SK-N-SH (cell line): ENCODE results near the gene ANKRD13B. TPM values are rescaled to one million over a fixed set of nuclear protein-coding genes. Genes with fewer than 3 reads are reported as not detected.
A peak's percentile ranks its signal among the peaks of the same experiment; 100 is the strongest.

Experiments
- CTCF ChIA-PET: fragments of 300-600, 350-600 bp; formaldehyde crosslinking; extraction: SDS; loops from one replicate; lab custom pipeline; 2021; lab: Yijun Ruan, JAX
- POLR2A ChIA-PET: fragments of 350-600 bp; sonication (Branson Sonifier 250); formaldehyde crosslinking; extraction: SDS; loops from one replicate; lab custom pipeline; 2020; ENCODE audit warnings: antibody characterized with exemption, inconsistent platforms; lab: Yijun Ruan, JAX
- DNase-seq: peaks from one replicate; pipeline ENCODE4 v3.0.0; 2012
- H2AFZ ChIP-seq: fragments of 200-600 bp; sonication (generic); 2 replicates; pipeline ENCODE4 v1.8.1; 2016; ENCODE audit warnings: antibody characterized with exemption, mild to moderate bottlenecking, low read depth
- H3F3A ChIP-seq: fragments of 200-600 bp; sonication (generic); replicated peaks from 2 replicates; pipeline ENCODE3; 2016; ENCODE audit warnings: antibody characterized with exemption, mild to moderate bottlenecking; ENCODE audit not compliant: insufficient read depth
- H3K27ac ChIP-seq, 2 experiments: fragments of 200-500 bp in 1 of 2; fragments of 200-600 bp in 1 of 2; sonication (Bioruptor generic) in 1 of 2; sonication (generic), shearing (Covaris generic) in 1 of 2; 2 replicates each; pipeline versions ENCODE4 v1.5.1 to v1.6.1; 2014 to 2016; ENCODE audit warnings: low read depth in 2 of 2, inconsistent platforms in 1 of 2, low read length in 1 of 2, mild to moderate bottlenecking in 1 of 2, mixed read lengths in 1 of 2
- H3K27me3 ChIP-seq: fragments of 200-600 bp; sonication (generic), shearing (Covaris generic); 2 replicates; pipeline ENCODE4 v1.6.1; 2016; ENCODE audit warnings: mixed run types; ENCODE audit not compliant: insufficient read depth
- H3K36me3 ChIP-seq, 2 experiments: fragments of 200-500 bp in 1 of 2; fragments of 200-600 bp in 1 of 2; sonication (Bioruptor generic) in 1 of 2; sonication (generic) in 1 of 2; replicated peaks in 1 of 2; 2 replicates each; pipeline versions ENCODE3 to v1.5.1; 2014 to 2016; ENCODE audit warnings: low read length in 1 of 2, mild to moderate bottlenecking in 1 of 2; ENCODE audit not compliant: insufficient read depth in 2 of 2, control insufficient read depth in 1 of 2
- H3K4me1 ChIP-seq, 2 experiments: fragments of 200-500 bp in 1 of 2; fragments of 200-600 bp in 1 of 2; sonication (Bioruptor generic) in 1 of 2; sonication (generic), shearing (Covaris generic) in 1 of 2; 2 replicates each; pipeline versions ENCODE4 v1.5.1 to v1.6.1; 2014 to 2016; ENCODE audit warnings: low read depth in 1 of 2, low read length in 1 of 2, mixed run types in 1 of 2; ENCODE audit not compliant: insufficient read depth in 2 of 2, control insufficient read depth in 1 of 2
- H3K4me2 ChIP-seq: fragments of 200-600 bp; sonication (generic), shearing (Covaris generic); 2 replicates; pipeline ENCODE4 v1.6.1; 2017; ENCODE audit warnings: mixed run types
- H3K4me3 ChIP-seq, 2 experiments: fragments of 200-500 bp in 1 of 2; fragments of 200-600 bp in 1 of 2; sonication (Bioruptor generic) in 1 of 2; sonication (generic), shearing (Covaris generic) in 1 of 2; 2 replicates each; pipeline versions ENCODE4 v1.5.1 to v1.8.1; 2014 to 2016; ENCODE audit warnings: low read depth in 2 of 2, inconsistent platforms in 1 of 2, low read length in 1 of 2, mild to moderate bottlenecking in 1 of 2, mixed read lengths in 1 of 2, moderate library complexity in 1 of 2
- H3K79me2 ChIP-seq: fragments of 200-600 bp; sonication (generic); 2 replicates; pipeline ENCODE4 v1.8.1; 2017; ENCODE audit warnings: mild to moderate bottlenecking; ENCODE audit not compliant: insufficient read depth
- H3K9ac ChIP-seq: fragments of 200-600 bp; sonication (generic); 2 replicates; pipeline ENCODE4 v1.6.1; 2017; ENCODE audit warnings: mixed run types
- H3K9me2 ChIP-seq: fragments of 200-600 bp; sonication (generic); 2 replicates; pipeline ENCODE4 v1.6.1; 2017; ENCODE audit warnings: mixed run types
- H3K9me3 ChIP-seq: fragments of 200-600 bp; sonication (generic); 2 replicates; pipeline ENCODE4 v1.6.1; 2017; ENCODE audit warnings: mixed run types, mild to moderate bottlenecking, moderate library complexity
- H4K20me1 ChIP-seq: fragments of 200-600 bp; sonication (generic); 2 replicates; pipeline ENCODE4 v1.6.1; 2017; ENCODE audit warnings: mild to moderate bottlenecking, mixed run types; ENCODE audit not compliant: insufficient read depth
- CHD2 ChIP-seq: fragments of 150-350 bp; IDR thresholded peaks from 2 replicates; pipeline ENCODE4 v1.6.1; 2018; ENCODE audit warnings: low read length; ENCODE audit not compliant: partially characterized antibody
- CTCF ChIP-seq: fragments of 200-600 bp; sonication (generic); IDR thresholded peaks from 2 replicates; pipeline ENCODE4 v1.6.1; 2017; ENCODE audit warnings: antibody characterized with exemption, mild to moderate bottlenecking, moderate library complexity
- EZH2phosphoT487 ChIP-seq: fragments of 200-600 bp; sonication (generic); IDR thresholded peaks from 2 replicates; pipeline ENCODE4 v1.6.1; 2017; ENCODE audit warnings: low read depth, mixed run types, mild to moderate bottlenecking, antibody characterized with exemption, moderate library complexity, borderline replicate concordance
- FOXJ3 ChIP-seq: sonication (generic); formaldehyde crosslinking; IDR thresholded peaks from 2 replicates; pipeline ENCODE4 v1.5.1; 2020; ENCODE audit warnings: mild to moderate bottlenecking, missing genetic modification reagents
- FOXM1 ChIP-seq: IDR thresholded peaks from 2 replicates; pipeline ENCODE4 v1.4.0; 2012; ENCODE audit warnings: low read depth, mild to moderate bottlenecking
- GABPA ChIP-seq: IDR thresholded peaks from 2 replicates; pipeline ENCODE4 v1.4.0; 2012; ENCODE audit warnings: low read depth, mild to moderate bottlenecking
- GATA2 ChIP-seq: sonication (generic); formaldehyde crosslinking; IDR thresholded peaks from 2 replicates; pipeline ENCODE4 v1.5.0; 2020; ENCODE audit warnings: mild to moderate bottlenecking, missing genetic modification reagents
- IRF3 ChIP-seq: fragments of 150-350 bp; IDR thresholded peaks from 2 replicates; pipeline ENCODE4 v1.6.1; 2016; ENCODE audit warnings: mild to moderate bottlenecking, low read depth, low read length
- NFIC ChIP-seq: IDR thresholded peaks from 2 replicates; pipeline ENCODE4 v1.4.0; 2012; ENCODE audit warnings: borderline replicate concordance
- NRF1 ChIP-seq: IDR thresholded peaks from 2 replicates; pipeline ENCODE4 v1.6.1; 2012; ENCODE audit warnings: low read depth, mild to moderate bottlenecking, low read length
- POLR2AphosphoS5 ChIP-seq: IDR thresholded peaks from 2 replicates; pipeline ENCODE4 v1.6.1; 2012; ENCODE audit warnings: low read depth, low read length
- RAD21 ChIP-seq: IDR thresholded peaks from 2 replicates; pipeline ENCODE4 v1.6.1; 2012; ENCODE audit warnings: mild to moderate bottlenecking, low read length
- RCOR1 ChIP-seq: fragments of 150-350 bp; IDR thresholded peaks from 2 replicates; pipeline ENCODE4 v1.6.1; 2017; ENCODE audit warnings: antibody characterized with exemption, low read length
- RFX5 ChIP-seq: IDR thresholded peaks from 2 replicates; pipeline ENCODE4 v1.6.1; 2012; ENCODE audit warnings: mild to moderate bottlenecking, improper control_type of control experiment, low read length
- SIN3A ChIP-seq: IDR thresholded peaks from 2 replicates; pipeline ENCODE4 v1.6.1; 2012; ENCODE audit warnings: low read depth, mild to moderate bottlenecking, low read length, moderate library complexity, borderline replicate concordance
- SMC3 ChIP-seq: IDR thresholded peaks from 2 replicates; pipeline ENCODE4 v1.6.1; 2012; ENCODE audit warnings: low read depth, low read length, improper control_type of control experiment
- TAF1 ChIP-seq: IDR thresholded peaks from 2 replicates; pipeline ENCODE4 v1.6.1; 2012; ENCODE audit warnings: low read depth, mild to moderate bottlenecking, low read length, moderate library complexity, borderline replicate concordance
- TCF12 ChIP-seq: IDR thresholded peaks from 2 replicates; pipeline ENCODE4 v1.4.0; 2012
- TEAD4 ChIP-seq: IDR thresholded peaks from 2 replicates; pipeline ENCODE4 v1.4.0; 2012; ENCODE audit warnings: mild to moderate bottlenecking, borderline replicate concordance; ENCODE audit not compliant: insufficient read depth
- USF1 ChIP-seq: IDR thresholded peaks from 2 replicates; pipeline ENCODE4 v1.4.0; 2012; ENCODE audit warnings: low read depth, borderline replicate concordance
- WGBS: methylation state at CpG from one replicate; pipeline ENCODE4 v1.1.6; 2017; ENCODE audit warnings: low lambda C conversion rate; 5-methylcytosine and 5-hydroxymethylcytosine counted together
- polyA plus RNA-seq, 3 experiments: library from polyadenylated mRNA; depleted of rRNA; stranded (reverse); fragments of >200 nt; gene quantifications; 2 replicates each; pipeline ENCODE4 v1.2.3, GENCODE V29; 2012
- TF ChIP-seq, protein P1 (sequence below): fragments of 150-350 bp; IDR thresholded peaks from 2 replicates; pipeline ENCODE4 v1.6.1; 2017; ENCODE audit warnings: antibody characterized with exemption, low read length, low read depth, borderline replicate concordance
- TF ChIP-seq, protein P2 (sequence below): IDR thresholded peaks from 2 replicates; pipeline ENCODE4 v1.4.0; 2012; ENCODE audit warnings: low read depth, borderline replicate concordance

Gene ANKRD13B
- polyA plus RNA-seq, 1 of the 3 experiments (the other 2 are of a cell fraction): 16.1 TPM

DNA sequence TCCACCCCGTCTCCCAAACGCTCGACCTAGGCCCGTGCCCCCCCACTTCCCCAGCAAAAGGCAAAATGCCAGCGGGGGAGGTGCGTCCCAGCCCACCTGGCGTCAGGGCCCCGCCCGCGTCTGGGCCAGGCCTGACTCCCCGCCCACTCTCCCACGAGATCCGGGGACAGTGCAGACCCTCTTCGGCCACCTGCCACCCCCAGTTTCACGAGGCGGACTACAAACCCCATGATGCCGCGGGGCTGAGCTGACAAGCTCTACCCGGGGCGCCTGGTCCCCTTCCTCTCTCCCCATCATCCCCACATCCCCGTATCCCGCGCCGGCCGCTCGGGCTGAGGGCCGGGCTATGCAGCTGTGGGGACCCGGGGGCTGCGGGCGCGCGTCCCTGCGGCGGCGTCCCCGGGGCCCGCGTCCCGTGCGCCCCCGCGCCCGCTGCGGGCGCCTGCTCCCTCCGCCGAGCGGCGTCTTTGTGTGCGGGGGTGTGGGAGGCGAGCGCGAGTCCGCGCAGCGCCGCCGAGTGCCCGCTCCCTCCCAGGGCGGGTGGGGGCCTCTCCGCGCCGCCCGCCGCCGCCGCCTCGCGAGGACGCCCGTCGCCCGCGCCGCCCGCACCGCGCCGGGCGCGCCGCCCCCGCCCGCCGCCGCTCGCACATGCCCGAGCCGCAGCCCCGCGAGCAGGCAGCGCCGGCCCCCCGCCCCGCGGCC, at the start of gene ANKRD13B (continued):
- TF ChIP-seq CTCF: no peak
- TF ChIP-seq SIN3A: 0 out of 2 replicates have a peak, but pooled peaks have one; percentile 54
- peak; percentile 31 for TF ChIP-seq CHD2
- TF ChIP-seq FOXM1: no peak
- TF ChIP-seq RAD21: no peak
- no peak for TF ChIP-seq IRF3
- TF ChIP-seq FOXJ3 (CRISPR knock-in tag): no peak
- TF ChIP-seq TEAD4: no peak

DNA sequence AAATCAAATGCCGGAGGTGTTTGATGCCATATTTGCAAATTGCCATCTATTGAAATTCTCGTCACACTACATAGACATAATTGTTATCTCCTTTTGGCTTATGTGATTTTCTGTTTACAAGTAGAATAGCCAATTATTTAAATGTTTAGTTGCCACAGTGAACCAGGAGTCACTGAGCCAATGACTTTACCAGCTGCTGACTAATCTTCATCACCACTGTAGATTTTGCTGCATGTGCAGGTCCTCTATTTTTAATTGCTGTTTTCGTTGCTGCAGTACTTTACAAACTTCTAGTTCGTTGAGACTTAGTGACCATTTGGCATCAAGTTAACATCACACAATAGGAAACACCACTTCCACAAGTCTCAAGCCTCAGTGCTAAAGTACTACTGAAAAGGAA, 48.9 kb upstream of the ANKRD13B start:
- Histone ChIP-seq H3F3A (no peaks in the 10 kb centered on the region), H3K9ac (no peak overlapping the region), H3K9me3 (no peaks in the 10 kb centered on the region), H2AFZ (no peak overlapping the region), H3K36me3 (peaks cover 52 to 55% of the 10 kb centered on the region in 2 experiments), H3K27ac (no peak overlapping the region), H3K4me3 (no peak overlapping the region)
- DNase-seq: no peak
- 93% methylated on average over 4 of the region's 4 CpGs for WGBS
- CTCF ChIA-PET: interaction anchor here (0.9 to 3.1 kb wide), 2 partner anchors 13 to 174 kb away, joined by 3 to 14 read pairs; no protein-coding TSS in a partner anchor
- TF ChIP-seq POLR2AphosphoS5: no peak
- no peak for TF ChIP-seq FOXM1
- TF ChIP-seq RCOR1: no peak
- TF ChIP-seq, protein P1, sequence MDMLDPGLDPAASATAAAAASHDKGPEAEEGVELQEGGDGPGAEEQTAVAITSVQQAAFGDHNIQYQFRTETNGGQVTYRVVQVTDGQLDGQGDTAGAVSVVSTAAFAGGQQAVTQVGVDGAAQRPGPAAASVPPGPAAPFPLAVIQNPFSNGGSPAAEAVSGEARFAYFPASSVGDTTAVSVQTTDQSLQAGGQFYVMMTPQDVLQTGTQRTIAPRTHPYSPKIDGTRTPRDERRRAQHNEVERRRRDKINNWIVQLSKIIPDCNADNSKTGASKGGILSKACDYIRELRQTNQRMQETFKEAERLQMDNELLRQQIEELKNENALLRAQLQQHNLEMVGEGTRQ: no peak
- no peak for TF ChIP-seq CHD2
- TF ChIP-seq, protein P2, sequence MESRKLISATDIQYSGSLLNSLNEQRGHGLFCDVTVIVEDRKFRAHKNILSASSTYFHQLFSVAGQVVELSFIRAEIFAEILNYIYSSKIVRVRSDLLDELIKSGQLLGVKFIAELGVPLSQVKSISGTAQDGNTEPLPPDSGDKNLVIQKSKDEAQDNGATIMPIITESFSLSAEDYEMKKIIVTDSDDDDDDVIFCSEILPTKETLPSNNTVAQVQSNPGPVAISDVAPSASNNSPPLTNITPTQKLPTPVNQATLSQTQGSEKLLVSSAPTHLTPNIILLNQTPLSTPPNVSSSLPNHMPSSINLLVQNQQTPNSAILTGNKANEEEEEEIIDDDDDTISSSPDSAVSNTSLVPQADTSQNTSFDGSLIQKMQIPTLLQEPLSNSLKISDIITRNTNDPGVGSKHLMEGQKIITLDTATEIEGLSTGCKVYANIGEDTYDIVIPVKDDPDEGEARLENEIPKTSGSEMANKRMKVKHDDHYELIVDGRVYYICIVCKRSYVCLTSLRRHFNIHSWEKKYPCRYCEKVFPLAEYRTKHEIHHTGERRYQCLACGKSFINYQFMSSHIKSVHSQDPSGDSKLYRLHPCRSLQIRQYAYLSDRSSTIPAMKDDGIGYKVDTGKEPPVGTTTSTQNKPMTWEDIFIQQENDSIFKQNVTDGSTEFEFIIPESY: no peak
- TF ChIP-seq TCF12: no peak
- no peak for TF ChIP-seq GATA2 (CRISPR knock-in tag)
- no peak for TF ChIP-seq SMC3
- no peak for TF ChIP-seq NFIC
- no peak for TF ChIP-seq NRF1
- TF ChIP-seq GABPA: no peak
- TF ChIP-seq TAF1: no peak
- TF ChIP-seq USF1: no peak
- no peak for TF ChIP-seq EZH2phosphoT487
- TF ChIP-seq RFX5: no peak
- TF ChIP-seq, all 33 proteins: peak for 0
- H4K20me1 ChIP-seq: no peaks in the 10 kb centered on the region
- peaks cover 0 to 3% of the 10 kb centered on the region in 2 experiments; a peak in 2 of 4 replicates for H3K4me1 ChIP-seq
- H3K9me2 ChIP-seq: no peaks in the 10 kb centered on the region
- H3K4me2 ChIP-seq: no peak overlapping the region
- H3K27me3 ChIP-seq: no peaks in the 10 kb centered on the region
- POLR2A ChIA-PET: no interaction called here
- no peaks in the 10 kb centered on the region for H3K79me2 ChIP-seq
